Measurements from ENCODE around the gene CEP72.

DNA sequence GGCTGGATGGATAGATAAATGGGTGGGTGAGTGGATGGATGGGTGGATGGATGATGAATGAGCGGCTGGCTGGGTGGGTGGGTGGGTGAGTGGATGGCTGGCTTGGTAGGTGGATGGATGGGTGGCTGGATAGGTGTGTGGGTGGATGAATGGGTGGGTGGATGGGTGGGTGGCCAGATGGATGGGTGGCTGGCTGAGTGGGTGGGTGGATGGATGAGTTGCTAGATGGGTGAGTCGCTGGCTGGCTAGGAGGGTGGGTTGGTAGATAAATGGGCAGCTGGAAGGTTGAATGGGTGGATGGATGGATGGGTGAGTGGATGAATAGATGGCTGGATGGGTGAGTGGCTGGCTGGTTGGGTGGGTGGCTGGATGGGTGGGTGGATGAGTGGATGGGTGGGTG, 27.9 kb upstream of the CEP72 start:
- TF ChIP-seq, protein P1, sequence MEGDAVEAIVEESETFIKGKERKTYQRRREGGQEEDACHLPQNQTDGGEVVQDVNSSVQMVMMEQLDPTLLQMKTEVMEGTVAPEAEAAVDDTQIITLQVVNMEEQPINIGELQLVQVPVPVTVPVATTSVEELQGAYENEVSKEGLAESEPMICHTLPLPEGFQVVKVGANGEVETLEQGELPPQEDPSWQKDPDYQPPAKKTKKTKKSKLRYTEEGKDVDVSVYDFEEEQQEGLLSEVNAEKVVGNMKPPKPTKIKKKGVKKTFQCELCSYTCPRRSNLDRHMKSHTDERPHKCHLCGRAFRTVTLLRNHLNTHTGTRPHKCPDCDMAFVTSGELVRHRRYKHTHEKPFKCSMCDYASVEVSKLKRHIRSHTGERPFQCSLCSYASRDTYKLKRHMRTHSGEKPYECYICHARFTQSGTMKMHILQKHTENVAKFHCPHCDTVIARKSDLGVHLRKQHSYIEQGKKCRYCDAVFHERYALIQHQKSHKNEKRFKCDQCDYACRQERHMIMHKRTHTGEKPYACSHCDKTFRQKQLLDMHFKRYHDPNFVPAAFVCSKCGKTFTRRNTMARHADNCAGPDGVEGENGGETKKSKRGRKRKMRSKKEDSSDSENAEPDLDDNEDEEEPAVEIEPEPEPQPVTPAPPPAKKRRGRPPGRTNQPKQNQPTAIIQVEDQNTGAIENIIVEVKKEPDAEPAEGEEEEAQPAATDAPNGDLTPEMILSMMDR (IDR thresholded peaks at IDR 0.05; ENCODE audit: low read depth, low read length, missing input control): no peak
- TF ChIP-seq, protein P2, sequence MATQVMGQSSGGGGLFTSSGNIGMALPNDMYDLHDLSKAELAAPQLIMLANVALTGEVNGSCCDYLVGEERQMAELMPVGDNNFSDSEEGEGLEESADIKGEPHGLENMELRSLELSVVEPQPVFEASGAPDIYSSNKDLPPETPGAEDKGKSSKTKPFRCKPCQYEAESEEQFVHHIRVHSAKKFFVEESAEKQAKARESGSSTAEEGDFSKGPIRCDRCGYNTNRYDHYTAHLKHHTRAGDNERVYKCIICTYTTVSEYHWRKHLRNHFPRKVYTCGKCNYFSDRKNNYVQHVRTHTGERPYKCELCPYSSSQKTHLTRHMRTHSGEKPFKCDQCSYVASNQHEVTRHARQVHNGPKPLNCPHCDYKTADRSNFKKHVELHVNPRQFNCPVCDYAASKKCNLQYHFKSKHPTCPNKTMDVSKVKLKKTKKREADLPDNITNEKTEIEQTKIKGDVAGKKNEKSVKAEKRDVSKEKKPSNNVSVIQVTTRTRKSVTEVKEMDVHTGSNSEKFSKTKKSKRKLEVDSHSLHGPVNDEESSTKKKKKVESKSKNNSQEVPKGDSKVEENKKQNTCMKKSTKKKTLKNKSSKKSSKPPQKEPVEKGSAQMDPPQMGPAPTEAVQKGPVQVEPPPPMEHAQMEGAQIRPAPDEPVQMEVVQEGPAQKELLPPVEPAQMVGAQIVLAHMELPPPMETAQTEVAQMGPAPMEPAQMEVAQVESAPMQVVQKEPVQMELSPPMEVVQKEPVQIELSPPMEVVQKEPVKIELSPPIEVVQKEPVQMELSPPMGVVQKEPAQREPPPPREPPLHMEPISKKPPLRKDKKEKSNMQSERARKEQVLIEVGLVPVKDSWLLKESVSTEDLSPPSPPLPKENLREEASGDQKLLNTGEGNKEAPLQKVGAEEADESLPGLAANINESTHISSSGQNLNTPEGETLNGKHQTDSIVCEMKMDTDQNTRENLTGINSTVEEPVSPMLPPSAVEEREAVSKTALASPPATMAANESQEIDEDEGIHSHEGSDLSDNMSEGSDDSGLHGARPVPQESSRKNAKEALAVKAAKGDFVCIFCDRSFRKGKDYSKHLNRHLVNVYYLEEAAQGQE (IDR thresholded peaks at IDR 0.05): no peak
- TF ChIP-seq RAD21 (IDR thresholded peaks at IDR 0.05): no peak
- no peak for TF ChIP-seq YY1 (IDR thresholded peaks at IDR 0.05)
- no peak for TF ChIP-seq SP1 (IDR thresholded peaks at IDR 0.05)
- TF ChIP-seq FOXA1 (IDR thresholded peaks at IDR 0.05): no peak
- no peak for TF ChIP-seq GABPA (IDR thresholded peaks at IDR 0.05 in 1 of 2, conservative IDR thresholded peaks at IDR 0.05 in 1 of 2)
- no peak for TF ChIP-seq NR2F2 (IDR thresholded peaks at IDR 0.05)
- TF ChIP-seq TAF1 (conservative IDR thresholded peaks at IDR 0.05): no peak
